ENCODE measurements around the gene WWOX.

DNA sequence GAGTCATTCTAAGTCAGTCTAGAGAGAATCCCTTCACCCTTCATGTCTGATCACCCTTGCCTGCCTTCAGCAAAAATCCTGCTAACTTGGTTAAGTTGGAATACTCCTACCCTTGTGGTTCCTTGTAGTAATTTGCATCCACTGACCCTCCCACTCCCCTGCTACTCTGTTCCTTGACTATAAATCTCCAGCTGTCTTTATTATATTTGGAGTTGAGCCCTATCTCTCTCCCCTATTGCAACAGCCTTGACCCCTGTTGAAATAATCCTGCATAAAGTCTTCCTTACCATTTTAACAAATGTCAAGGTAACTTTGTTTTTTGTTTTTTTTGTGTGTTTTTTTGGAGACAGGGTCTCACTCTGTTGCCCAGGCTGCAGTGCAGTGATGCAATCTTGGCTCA is 590.1 kb downstream of the WWOX start:
- TF ChIP-seq, protein P1, sequence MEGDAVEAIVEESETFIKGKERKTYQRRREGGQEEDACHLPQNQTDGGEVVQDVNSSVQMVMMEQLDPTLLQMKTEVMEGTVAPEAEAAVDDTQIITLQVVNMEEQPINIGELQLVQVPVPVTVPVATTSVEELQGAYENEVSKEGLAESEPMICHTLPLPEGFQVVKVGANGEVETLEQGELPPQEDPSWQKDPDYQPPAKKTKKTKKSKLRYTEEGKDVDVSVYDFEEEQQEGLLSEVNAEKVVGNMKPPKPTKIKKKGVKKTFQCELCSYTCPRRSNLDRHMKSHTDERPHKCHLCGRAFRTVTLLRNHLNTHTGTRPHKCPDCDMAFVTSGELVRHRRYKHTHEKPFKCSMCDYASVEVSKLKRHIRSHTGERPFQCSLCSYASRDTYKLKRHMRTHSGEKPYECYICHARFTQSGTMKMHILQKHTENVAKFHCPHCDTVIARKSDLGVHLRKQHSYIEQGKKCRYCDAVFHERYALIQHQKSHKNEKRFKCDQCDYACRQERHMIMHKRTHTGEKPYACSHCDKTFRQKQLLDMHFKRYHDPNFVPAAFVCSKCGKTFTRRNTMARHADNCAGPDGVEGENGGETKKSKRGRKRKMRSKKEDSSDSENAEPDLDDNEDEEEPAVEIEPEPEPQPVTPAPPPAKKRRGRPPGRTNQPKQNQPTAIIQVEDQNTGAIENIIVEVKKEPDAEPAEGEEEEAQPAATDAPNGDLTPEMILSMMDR (IDR thresholded peaks at IDR 0.05; ENCODE audit: low read length) = no peak
- TF ChIP-seq EZH2phosphoT487 (IDR thresholded peaks at IDR 0.05; ENCODE audit: low read length) = no peak
- TF ChIP-seq EZH2 (optimal IDR thresholded peaks at IDR 0.05; ENCODE audit: low read depth, low read length) = no peak

Measured in MM.1S (cell line).